ENCODE data around the gene DNAJC10.

The DNAJC10 gene

DNA sequence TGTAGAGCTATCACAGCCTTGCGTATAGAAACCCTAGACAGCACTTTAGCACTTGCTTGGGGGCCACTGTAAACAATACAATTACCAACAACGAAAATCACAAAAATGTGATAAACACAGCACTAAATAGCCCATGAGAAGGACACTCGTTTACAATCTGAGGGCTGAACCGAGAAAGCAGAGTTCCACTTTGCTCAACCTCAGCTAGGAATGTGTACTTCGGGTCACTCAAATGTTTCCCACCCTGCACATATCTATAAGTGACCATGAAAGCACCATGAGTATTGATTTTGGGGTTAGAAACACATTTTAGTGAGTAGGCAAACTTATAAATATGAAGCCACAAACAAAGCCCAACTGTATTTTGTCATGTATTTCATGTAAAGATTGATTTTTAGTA is 88.1 kb downstream of the DNAJC10 start:
- no peak for DNase-seq

DNA sequence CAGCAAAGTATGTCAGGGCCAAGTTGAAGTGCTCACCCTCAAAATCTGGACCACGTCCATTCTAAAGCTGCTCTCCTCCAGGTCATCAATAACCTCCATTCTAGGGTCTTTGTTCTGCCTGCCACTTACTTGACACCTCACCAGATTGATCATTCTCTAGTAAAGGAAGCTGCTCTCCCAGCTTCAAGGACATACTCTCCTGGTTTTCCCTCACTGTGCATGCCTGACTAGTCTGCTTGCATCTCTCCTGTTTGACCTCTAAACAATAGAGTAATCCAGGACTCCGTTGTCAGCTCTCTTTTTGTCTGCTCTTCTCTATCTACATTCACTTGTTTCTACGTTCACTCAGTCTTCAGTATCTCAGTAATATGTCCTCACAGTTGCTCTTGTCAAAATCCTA is 91.3 kb downstream of the DNAJC10 start:
- no peak for DNase-seq

DNA sequence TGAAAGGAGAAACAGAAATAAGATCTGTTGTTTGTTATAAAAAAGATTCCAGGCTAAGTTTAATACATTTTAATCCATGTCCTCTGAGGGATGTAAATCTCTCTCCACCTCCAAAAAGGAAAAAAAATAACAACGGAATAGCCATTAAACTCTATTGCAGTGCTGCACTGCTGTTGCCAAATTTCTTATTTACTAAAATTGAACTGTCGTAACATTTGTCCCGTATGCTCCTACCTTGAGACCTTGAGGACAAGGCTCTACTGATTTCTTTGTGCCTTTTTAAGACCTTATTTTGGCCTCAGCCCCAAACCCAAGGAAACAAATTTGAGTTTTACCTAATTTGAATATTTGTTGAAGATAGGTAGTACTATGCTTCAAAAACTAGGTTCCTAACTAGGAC is 94.0 kb downstream of the DNAJC10 start:
- no peak for DNase-seq

DNA sequence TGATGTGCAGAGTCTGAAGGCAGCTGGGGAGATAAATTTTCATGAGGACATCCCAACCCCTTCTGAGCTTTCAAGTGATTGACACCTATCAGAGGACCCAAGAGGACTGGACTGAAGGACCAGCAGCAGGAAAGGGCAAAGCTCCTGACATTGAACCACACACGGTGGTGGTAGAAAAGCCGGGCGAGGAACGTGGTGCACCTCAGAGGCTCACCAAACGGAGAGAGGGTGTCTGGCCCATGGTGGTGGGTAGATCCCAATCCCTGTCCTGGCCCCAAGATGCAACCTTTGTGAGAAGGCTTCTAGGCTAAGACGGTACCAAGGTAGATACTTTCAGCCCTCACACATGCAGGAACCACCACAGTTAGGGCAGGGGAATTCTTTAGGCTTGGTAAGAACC is 98.3 kb downstream of the DNAJC10 start:
- no peak for DNase-seq

DNA sequence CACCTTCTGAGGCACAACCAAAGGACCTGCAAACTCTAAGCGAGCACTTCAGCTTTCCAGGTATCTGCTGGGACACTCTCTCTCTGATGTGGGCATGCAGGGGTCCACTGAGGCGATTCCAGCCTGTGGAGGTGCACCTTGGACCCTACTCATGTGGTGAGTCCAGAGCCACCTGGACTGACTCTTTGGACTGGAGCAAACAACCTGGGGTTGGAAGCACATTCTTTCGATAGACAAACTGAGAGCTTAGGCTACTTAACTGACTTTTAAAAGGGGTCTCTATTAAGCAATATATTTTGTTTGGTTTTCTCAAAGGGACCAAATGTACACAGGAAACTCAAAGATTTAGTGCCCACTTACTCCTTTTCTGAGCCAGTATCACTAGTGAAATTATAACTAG is 98.7 kb downstream of the DNAJC10 start:
- no peak for DNase-seq

DNA sequence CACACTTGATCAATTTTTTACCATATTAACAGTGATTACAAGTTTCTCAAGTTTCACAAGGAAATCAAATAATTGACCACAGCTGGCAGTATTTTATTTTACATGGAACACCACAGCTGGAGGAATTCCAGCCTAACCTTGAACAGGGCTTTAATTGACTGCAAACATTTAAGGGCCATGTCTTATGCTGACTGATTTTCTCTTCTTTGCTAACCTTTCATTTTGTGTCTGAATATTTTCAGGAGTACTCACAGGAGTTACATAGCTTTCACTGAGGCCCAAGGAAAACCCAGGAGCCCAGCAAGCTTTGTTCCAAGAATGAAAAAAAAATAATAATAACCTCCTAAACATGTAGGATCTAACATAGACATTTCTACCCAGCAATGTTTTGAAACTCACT is 100.8 kb downstream of the DNAJC10 start:
- no peak for DNase-seq

DNA sequence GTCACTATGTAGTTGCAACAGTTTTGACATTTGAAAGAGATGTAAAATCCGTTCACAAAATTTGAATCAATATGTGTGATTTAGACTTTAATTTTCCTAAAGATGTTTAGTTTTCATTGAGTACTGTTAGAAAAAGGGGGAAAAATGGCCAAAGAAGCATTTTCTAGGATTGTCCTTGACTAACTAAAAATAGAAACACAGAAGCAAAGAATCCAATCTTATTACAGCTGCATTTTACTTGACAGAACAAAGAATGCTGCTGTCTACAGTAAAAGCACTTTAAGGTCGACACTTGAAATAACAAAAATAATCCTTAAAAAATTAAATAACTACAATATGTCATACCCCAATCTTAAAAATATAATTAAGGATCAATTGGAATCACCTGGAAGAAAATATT is 101.5 kb downstream of the DNAJC10 start:
- DNase-seq = no peak

DNA sequence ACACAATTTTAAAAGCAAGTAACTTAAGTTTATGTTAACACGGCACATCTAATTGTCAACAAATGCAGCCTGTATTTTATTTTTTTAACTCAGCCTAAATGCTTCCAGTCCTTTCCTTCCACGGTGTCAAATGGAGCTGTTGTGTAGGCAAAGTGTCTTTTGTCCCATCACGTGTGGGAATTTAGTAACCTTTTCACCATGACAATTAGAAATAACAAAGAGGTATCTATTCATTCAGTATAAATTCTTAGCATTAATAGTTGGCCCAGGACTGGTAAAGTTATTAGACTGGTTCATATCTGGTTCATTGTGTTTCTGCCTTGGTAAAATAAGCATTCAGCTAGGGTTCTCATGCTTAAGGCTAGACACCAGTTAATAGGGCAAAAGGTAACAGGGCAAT is 102.4 kb downstream of the DNAJC10 start:
- no peak for DNase-seq

DNA sequence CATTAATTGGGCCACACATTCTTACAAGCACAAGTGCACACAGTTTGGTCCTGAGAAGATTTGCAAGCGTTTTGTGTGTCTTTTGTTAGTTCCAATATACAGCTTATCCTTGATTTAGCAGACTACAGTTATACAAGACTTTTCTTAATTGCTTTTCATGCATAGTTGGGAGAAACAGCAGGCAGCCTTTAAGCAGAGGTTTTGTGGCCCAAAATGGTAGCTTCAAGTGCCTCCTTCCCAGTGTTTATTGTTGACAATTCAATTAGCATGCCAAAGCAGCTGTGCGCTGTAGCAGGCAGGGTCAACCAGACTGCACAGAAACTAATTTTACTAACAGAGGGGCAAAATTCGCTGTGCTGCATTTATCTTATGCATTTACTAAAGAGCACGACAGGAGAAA is 102.9 kb downstream of the DNAJC10 start:
- DNase-seq = no peak

DNA sequence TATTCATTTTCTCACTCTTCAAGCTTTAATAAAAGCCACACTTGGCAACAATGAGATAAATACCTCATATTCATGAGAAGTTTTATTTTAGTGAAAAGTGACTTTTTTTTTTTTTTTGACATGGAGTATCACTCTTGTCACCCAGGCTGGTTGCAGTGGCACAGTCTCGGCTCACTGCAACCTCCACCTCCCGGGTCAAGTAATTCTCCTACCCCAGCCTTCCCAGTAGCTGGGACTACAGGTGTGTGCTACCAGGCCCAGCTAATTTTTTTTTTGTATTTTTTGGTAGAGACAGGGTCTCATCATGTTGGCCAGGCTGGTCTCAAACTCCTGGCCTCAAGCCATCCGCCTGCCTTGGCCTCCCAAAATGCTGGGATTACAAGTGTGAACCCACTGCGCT is 103.4 kb downstream of the DNAJC10 start:
- DNase-seq = no peak

DNA sequence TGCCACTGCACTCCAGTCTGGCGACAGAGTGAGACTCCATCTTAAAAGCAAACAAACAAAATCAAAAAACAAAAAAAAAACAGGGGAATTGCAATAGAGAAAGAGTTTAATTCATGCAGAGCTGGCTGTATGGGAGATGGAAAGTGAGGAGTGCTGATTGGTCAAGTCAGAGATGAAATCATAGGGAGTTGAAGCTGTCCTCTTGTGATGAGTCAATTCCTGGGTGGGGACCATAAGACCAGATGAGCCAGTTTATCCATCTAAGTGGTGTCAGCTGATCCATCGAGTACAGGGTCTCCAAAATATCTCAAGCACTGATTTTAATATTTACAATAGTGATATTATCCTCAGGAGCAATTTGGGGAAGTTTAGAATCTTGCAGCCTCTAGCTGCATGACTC is 105.1 kb downstream of the DNAJC10 start:
- no peak for DNase-seq

DNA sequence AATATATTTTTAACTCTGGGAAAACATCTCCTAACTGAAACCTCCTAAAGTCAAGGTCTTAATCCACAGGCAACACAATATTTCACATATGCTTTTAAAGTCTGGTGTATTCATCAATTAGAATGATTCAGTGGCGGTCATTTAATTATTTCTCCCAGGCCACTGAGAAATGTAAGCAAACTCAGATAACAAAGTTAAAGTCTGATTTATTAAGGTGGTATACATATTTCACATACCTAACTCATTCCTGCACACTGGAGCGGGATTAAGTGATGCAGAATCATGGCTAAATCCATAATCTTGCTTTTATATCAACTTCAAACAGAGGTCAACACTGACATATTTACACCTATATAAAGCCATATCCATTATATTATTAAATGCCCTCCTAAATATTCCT is 106.7 kb downstream of the DNAJC10 start:
- no peak for DNase-seq

DNA sequence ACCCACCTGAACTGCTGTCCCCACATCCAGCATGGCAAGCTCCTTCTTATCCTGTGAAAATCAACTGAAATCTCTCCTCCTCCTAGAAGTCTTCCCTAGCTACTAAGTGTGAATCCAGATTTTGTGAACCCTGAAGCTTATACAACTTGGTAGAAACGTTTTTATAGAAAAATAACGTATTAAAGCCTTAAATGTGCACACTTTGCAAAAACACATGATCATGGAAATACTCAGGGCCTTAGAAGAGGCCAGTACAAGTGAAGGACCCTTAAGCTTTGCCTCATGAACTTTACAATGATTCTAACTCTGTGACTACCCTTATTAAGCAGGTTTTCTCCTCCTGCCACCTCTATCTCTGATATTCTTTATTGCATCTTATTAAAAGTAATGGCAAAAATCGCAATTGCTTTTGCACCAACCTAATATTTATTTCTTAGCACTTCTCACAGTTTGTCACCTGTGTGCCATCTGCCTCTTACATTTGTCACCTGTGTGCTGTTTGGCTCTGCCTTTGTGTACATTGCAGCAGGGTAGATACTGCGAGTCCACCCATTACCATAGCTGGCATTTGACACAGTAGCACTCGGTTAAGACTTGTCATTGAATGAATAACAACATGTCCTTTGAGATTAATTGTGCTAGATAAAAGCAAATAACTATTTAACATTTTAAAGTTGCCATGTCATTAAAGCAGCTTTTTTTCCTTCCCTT is 108.2 kb downstream of the DNAJC10 start:
- DNase-seq = no peak

DNA sequence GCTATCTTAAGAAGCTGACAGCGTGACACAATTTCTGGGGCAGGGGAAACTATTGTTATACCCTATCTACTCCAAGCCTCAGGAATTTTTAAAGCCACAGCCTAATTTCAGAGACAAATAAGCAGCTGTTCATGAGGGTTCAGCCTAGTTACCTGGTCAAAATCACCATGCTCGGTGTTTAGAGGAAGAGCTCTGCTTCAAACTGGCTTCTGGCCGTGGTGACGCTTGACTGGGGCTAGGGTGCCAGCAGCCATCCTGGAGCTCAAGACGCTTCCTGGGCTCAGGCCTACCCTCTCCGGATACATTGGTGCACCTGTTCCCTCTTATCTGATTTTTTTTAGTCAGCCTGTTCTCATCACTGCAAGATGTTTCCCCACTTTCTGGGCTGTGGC is 108.7 kb downstream of the DNAJC10 start:
- DNase-seq = no peak

DNA sequence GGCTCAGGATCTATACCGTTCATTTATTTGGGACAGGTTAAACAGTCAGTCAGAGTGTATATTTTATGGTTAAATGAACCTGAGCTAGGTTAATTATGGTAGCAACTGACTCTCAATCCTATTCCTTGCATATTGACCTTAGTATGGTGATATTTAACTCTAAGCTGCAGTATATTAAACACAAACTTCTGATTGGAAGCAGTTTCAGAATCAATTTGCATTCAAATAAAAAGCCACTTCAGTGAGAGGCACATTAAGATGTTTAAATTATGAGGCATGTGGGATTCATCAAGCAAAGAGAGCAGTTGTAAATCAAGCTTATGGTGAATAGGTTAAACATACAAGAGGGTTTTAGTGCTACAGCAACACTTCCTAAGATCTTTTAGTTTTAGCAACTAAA is 110.0 kb downstream of the DNAJC10 start:
- no peak for DNase-seq

DNA sequence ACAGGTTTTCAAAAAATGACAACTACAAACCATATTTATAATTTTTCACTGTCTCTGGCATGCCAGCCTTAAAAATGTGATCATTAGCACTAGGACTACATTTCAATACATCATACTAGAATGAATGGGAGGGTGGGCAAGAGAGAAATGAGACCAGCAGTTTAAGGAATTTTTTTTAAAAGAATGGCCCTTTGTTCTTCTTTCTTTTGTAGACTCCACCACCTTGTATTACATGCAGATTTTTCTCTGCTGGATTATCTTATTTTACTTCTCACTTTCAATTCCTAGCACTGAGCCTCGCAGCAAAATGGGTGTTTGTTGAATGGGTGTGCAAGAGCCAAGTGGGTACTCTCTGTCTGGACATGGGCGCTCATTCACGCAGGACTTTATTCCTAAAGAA is 110.4 kb downstream of the DNAJC10 start:
- no peak for DNase-seq

DNA sequence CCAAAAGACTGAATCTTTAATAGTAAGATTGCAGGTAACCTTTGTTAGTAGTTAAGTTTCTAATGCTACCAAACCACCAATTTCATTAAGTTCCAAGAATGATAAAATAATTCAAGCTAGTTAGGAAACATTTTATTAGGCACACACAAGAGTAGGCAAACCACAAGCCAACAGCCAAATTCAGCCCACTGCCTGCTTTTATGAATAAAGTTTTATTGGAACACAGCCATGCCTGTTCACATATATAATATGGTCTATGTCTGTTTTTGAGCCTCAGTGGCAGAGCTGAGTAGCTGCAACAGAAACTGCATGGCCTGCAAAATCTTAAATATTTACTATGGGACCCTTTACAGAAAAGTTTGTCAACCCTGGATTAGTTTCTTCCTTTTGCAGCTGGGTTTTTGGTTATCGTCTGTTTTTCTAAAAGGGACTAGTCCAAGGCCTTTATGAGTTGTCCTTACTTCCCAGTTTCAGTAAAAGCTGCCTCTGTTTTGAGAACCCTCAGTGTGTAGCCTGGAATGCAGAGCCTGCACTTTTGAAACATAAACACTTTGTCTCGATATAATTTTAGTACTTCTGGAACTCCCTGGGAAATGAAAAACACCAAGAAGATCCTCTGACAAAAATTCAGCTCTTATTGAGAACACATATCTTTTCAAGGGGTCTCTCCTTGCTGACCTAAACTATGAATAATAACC is 111.3 kb downstream of the DNAJC10 start:
- no peak for DNase-seq

DNA sequence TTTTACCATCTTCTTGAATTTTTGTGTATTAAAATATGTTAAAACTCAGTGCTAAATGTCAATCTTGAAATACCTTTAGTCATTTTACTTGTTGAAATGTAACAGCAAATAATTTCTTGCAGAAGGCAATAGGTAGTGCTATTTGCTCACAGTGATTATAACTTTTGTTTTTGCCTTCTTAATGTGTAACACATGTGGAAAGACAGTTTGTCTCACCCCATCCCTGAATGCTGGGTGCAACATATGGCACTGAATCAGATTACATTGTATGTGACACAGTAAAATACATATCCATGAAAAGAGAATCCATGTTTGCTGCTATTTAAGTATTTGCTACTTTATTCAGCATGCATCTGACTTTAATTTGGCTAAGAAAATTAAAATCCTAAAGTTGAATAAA is 115.0 kb downstream of the DNAJC10 start:
- peak; percentile 80 for DNase-seq

DNA sequence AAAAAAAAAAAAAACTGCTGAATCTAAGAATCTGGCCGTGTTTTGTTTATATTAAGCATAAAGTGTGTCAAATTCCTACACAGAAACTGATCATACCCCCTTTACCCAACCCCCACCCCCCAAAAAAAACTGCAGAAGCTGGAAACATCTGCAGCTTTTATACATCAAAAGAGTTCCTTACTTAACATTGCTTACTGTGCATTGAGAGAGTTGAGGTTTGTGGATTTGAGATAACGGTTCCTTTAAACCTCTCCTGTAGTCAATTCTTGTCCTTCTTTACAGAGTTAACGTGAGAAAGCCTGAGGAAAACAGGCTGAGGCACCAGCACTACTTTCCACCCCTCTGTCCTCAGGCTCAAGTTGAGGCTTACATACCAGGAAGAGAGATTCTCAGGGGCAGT is 115.9 kb downstream of the DNAJC10 start:
- DNase-seq = no peak

DNA sequence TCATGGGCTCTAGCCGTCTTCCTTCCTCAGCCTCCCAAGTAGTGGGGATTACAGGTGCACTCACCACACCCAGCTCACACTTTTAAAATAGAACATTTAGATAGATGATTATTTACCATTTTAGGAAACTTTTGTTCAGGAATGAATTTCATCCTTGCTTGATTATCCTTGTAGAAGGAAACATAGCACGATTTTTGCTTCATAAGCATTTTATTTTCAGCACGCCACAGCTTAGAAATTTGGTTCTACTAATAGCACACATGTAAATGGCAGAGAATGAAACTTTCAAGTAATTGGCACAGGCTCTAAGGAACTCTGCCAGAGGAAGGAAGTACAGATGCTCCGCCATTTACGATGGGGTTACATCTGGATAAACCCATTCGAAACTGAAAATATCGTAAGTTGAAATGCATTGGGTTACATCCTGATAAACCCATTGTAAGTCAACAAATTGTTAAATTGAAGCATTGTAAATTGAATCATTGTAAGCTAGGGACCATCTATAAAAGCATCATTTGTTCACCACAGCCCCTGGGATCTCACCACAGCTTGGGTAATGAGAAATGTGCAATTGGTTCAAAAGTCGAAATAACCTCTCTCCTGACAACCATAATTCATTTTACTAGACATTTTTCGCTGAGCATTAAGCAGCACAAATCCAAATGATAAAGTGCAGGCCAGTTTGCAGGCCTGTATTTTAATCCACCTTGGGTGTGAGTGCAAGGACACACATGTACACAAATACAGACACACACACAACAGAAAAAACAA is 117.2 kb downstream of the DNAJC10 start:
- DNase-seq = no peak

DNA sequence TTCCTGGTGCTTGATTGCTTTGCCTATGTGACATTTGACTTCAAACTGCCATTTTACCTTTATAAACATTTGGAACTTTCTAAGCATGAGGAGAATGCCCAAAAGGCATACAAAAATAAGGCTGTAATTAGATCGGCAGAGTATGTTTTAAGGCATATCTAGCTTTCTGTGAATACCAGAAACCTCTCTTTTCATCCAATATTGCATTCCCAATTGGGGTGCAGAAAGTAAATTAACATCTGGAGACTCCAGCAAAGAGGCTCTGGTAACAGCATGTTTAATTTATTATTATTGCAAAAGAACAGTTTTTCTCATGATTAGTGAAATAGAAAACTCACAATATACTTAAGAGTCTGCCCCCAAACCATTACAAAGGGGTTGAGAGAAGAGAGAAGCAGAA is 118.2 kb downstream of the DNAJC10 start:
- DNase-seq = no peak

DNA sequence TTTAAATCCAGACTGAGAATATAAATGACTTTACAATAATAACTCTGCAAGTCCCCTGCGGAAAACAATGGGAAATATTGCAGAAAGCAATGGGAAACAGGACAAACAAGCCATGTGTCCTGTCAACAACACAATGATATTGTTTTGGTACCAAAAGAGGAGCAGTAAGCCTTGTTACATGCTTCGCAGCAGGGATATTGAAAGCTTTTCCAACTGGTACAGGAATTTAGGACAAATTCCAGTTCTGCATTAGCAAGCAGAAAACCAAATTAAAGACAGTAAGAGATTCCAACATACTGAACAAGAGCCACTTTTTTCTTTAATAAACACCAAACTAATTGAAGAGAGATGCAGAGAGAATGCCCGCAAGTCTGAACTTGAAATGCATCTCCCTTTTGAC is 120.4 kb downstream of the DNAJC10 start:
- no peak for DNase-seq

Measured in NCI-H2171 (cell line).